ENCODE data around the gene PTPRT. TPM values are rescaled to one million over a fixed set of nuclear protein-coding genes. Genes with fewer than 3 reads are reported as not detected.

PTPRT gene
- total RNA-seq, 1 experiment from 2014 or later = not detected

DNA sequence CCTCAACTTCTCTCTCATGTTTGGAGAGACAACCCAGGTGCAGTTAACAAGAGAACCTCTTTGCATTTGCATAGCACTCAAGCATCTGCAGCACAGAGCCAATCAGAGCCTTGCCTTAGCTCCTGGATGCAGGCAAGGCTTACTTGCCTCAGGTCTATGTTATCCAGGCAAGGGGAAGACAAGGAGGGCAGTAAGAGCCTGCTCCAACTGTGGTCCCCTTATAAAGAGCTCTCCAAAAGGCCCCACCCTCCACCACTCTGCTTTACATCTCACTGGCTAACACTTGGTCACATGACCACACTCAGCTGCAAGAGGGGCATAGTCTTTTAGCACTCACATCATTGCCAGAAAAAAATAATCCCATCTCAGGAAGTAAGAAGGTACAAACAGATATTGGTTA, 540.0 kb downstream of the PTPRT start:
- H3K4me1 ChIP-seq (ENCODE audit: insufficient read depth, low read length, poor library complexity, severe bottlenecking) = no peaks in the 10 kb centered on the region
- no peaks in the 10 kb centered on the region for H3K9me3 ChIP-seq (ENCODE audit: low read depth, low read length, poor library complexity, severe bottlenecking)
- no peak overlapping the region for H3K4me3 ChIP-seq (ENCODE audit: low read depth, low read length, poor library complexity, severe bottlenecking)
- no peaks in the 10 kb centered on the region for H3K36me3 ChIP-seq (ENCODE audit: insufficient read depth, low read length, poor library complexity, severe bottlenecking)
- intact Hi-C loops (cut with micrococcal nuclease; ENCODE audit: unreplicated experiment) = no loop called here
- CTCF ChIA-PET = no interaction called here
- no peak for TF ChIP-seq CTCF (conservative IDR thresholded peaks at IDR 0.05; ENCODE audit: low read depth, low read length)
- TF ChIP-seq EZH2 (IDR thresholded peaks at IDR 0.05; ENCODE audit: borderline replicate concordance, low read depth, low read length, poor library complexity, severe bottlenecking) = no peak
- no peak overlapping the region for H3K27ac ChIP-seq (ENCODE audit: low read depth, low read length, poor library complexity, severe bottlenecking)
- H3K27me3 ChIP-seq (replicated peaks; ENCODE audit: insufficient read depth, low read depth, low read length, poor library complexity) = no peaks in the 10 kb centered on the region
- no peak for DNase-seq (ENCODE audit: low spot score)
- POLR2A ChIA-PET (ENCODE audit: low non-redundant PET) = no interaction called here
- BruUV-seq (replicated peaks) = no TSS peak

GRCh38 chr20:42646250-42646649, 543.5 kb downstream of the PTPRT start:
- H3K9me3 ChIP-seq (ENCODE audit: low read depth, low read length, poor library complexity, severe bottlenecking) = peaks cover 3% of the 10 kb centered on the region
- no peak overlapping the region for H3K4me3 ChIP-seq (ENCODE audit: low read depth, low read length, poor library complexity, severe bottlenecking)
- CTCF ChIA-PET = no interaction called here
- intact Hi-C loops (cut with micrococcal nuclease; ENCODE audit: unreplicated experiment) = no loop called here
- POLR2A ChIA-PET (ENCODE audit: low non-redundant PET) = no interaction called here
- no peak for DNase-seq (ENCODE audit: low spot score)
- no peak for TF ChIP-seq CTCF (conservative IDR thresholded peaks at IDR 0.05; ENCODE audit: low read depth, low read length)
- no peaks in the 10 kb centered on the region for H3K4me1 ChIP-seq (ENCODE audit: insufficient read depth, low read length, poor library complexity, severe bottlenecking)
- H3K36me3 ChIP-seq (ENCODE audit: insufficient read depth, low read length, poor library complexity, severe bottlenecking) = no peaks in the 10 kb centered on the region
- no TSS peak for BruUV-seq (replicated peaks)
- H3K27ac ChIP-seq (ENCODE audit: low read depth, low read length, poor library complexity, severe bottlenecking) = no peak overlapping the region
- no peaks in the 10 kb centered on the region for H3K27me3 ChIP-seq (replicated peaks; ENCODE audit: insufficient read depth, low read depth, low read length, poor library complexity)

DNA sequence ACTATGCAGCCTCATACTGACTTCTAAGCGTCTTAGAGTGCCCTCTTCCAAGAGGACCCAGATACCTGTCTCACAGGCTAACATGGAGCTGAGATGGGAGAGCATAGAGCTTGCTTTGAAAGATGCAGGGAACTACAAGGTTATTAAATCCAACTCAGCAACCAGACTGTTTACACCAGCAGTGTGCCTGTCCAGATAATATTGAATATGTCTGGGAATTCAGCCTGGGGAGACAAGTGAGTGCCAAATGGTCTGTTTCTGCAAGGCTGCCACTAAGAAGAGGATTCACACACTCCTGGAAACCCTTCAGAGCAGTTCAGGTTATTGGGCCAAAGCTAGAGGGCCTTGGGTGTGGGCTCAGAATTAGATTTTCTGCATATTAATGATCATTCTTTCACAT, 547.8 kb downstream of the PTPRT start:
- no peak overlapping the region for H3K4me3 ChIP-seq (ENCODE audit: low read depth, low read length, poor library complexity, severe bottlenecking)
- BruUV-seq (replicated peaks) = no TSS peak
- H3K27ac ChIP-seq (ENCODE audit: low read depth, low read length, poor library complexity, severe bottlenecking) = no peak overlapping the region
- intact Hi-C loops (cut with micrococcal nuclease; ENCODE audit: unreplicated experiment) = no loop called here
- peaks cover 3% of the 10 kb centered on the region for H3K9me3 ChIP-seq (ENCODE audit: low read depth, low read length, poor library complexity, severe bottlenecking)
- H3K27me3 ChIP-seq (replicated peaks; ENCODE audit: insufficient read depth, low read depth, low read length, poor library complexity) = no peaks in the 10 kb centered on the region
- TF ChIP-seq EZH2 (IDR thresholded peaks at IDR 0.05; ENCODE audit: borderline replicate concordance, low read depth, low read length, poor library complexity, severe bottlenecking) (no peak), CTCF (conservative IDR thresholded peaks at IDR 0.05; ENCODE audit: low read depth, low read length) (no peak)
- H3K36me3 ChIP-seq (ENCODE audit: insufficient read depth, low read length, poor library complexity, severe bottlenecking) = no peaks in the 10 kb centered on the region
- CTCF ChIA-PET = no interaction called here
- no peak for DNase-seq (ENCODE audit: low spot score)
- no peaks in the 10 kb centered on the region for H3K4me1 ChIP-seq (ENCODE audit: insufficient read depth, low read length, poor library complexity, severe bottlenecking)
- POLR2A ChIA-PET (ENCODE audit: low non-redundant PET) = no interaction called here
